ENCODE results near the gene XPO6.

Gene XPO6

GRCh38 chr16:28059841-28060575 is 151.8 kb downstream of the XPO6 start:
- no peak for DNase-seq

- no peak for DNase-seq
Measured at GRCh38 chr16:28058839-28059589, 152.8 kb downstream of the XPO6 start.

- DNase-seq: no peak
Measured at GRCh38 chr16:28057949-28058348, 153.8 kb downstream of the XPO6 start.

DNA sequence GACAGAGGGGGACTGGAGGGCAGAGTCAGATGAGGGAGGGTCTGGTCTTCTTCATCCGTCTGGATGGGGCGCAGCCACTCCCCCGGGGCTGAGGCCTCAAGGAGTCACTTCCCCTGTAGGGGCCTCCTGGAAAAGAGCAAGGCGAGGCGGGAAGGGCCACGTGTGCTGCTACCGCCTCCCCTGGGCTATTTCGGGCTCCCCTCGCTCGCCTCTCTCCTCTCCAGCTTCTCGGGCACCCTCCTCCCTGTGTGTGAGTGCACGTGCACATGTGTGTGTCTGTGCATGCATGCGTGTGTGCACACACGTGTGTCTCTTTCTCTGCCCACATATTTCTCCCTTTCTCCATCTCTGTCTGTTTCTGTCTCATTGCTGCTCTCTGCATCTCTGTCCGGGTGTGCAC is 158.3 kb downstream of the XPO6 start:
- no peak for DNase-seq

- no peak for DNase-seq
Measured at GRCh38 chr16:28052274-28053128, 159.3 kb downstream of the XPO6 start.

DNA sequence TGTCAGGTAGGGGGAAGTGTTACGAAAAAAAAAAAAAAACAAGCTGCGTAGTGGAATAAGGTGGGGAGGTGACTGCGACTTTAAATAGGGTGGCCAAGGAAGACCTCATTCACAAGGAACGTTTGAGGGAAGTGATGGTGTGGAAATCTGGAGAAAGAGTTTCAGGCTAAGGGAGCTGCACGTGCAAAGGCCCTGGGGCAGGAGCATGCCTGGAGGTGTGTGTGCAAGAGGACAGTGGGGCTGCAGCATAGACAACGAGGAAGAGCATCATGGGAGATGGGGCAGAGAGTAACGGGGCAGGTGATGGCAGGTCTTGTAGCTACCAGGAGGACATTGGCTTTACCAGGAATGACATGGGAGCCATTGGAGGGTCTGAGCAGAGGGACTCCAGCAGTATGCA is 160.3 kb downstream of the XPO6 start:
- DNase-seq: no peak

Data from NCI-H526 treated with DMSO at 0.1 percent for 48 hours (cell line).